ENCODE results near the gene MPIG6B.

Gene MPIG6B

GRCh38 chr6:31775633-31776484, 52.7 kb downstream of the MPIG6B start:
- H3K36me3 ChIP-seq = peaks cover 29% of the 10 kb centered on the region
- DNase-seq = no peak
- no peaks in the 10 kb centered on the region for H3K9me3 ChIP-seq
- H3K27me3 ChIP-seq = no peaks in the 10 kb centered on the region
- peaks cover 10% of the 10 kb centered on the region for H3K4me1 ChIP-seq
- TF ChIP-seq CTCF (IDR thresholded peaks at IDR 0.05; ENCODE audit: low read depth, low read length) = no peak
- no peak overlapping the region for H3K4me3 ChIP-seq (ENCODE audit: low read depth, low read length)

All from BE2C (cell line).